Spinal cord (tissue), 10 donors: ENCODE data around the gene SANBR. TPM values are rescaled to one million over a fixed set of nuclear protein-coding genes. Genes with fewer than 3 reads are reported as not detected.

Experiments used
- DNase-seq, 6 donors: peaks; one replicate each; pipeline versions ENCODE4 v3.0.0 to v3.0.0-alpha.2; 2013 to 2015; ENCODE audit warnings: low spot score in 6 of 6, low read depth in 4 of 6
- H3K27ac ChIP-seq: one replicate; pipeline ENCODE4 v1.5.1; 2013; ENCODE audit warnings: low read depth, low read length, control low read depth
- H3K27me3 ChIP-seq: one replicate; pipeline ENCODE4 v1.6.1; 2013; ENCODE audit warnings: low read length; ENCODE audit not compliant: control insufficient read depth, insufficient read depth
- H3K36me3 ChIP-seq: one replicate; pipeline ENCODE4 v1.6.1; 2013; ENCODE audit warnings: low read length; ENCODE audit not compliant: control insufficient read depth, insufficient read depth
- H3K4me1 ChIP-seq: one replicate; pipeline ENCODE4 v1.6.1; 2013; ENCODE audit warnings: low read length; ENCODE audit not compliant: control insufficient read depth, insufficient read depth
- H3K4me3 ChIP-seq: one replicate; pipeline ENCODE4 v1.5.1; 2013; ENCODE audit warnings: low read depth, low read length, control low read depth
- H3K9me3 ChIP-seq: one replicate; pipeline ENCODE4 v1.6.1; 2013; ENCODE audit warnings: low read length; ENCODE audit not compliant: control insufficient read depth, insufficient read depth
- WGBS: methylation state at CpG from one replicate; pipeline ENCODE4 v1.1.5; 2013; ENCODE audit warnings: missing lambda C conversion rate; ENCODE audit not compliant: insufficient coverage; 5-methylcytosine and 5-hydroxymethylcytosine counted together
- polyA plus RNA-seq, 2 donors: library from polyadenylated mRNA; unstranded; fragments of 120-200 nt; gene quantifications; one replicate each; pipeline ENCODE4 v1.2.1, GENCODE V29; 2013; ENCODE audit not compliant: insufficient read length in 2 of 2
- total RNA-seq, 2 donors: library from RNA; depleted of rRNA in 1 of 2; stranded (reverse); fragments of 120-200 nt in 1 of 2; fragments of >200 nt in 1 of 2; gene quantifications; one replicate each; pipeline versions ENCODE4 v1.2.3 to v1.2.4, GENCODE V29; 2013 to 2014
- donor health status: healthy.

Gene SANBR
- total and polyA plus RNA-seq, 4 donors, result 28.9 to 55.7 (median 43.0) TPM

- Histone ChIP-seq H3K27ac (no peak overlapping the region), H3K27me3 (no peaks in the 10 kb centered on the region), H3K36me3 (peaks cover 3% of the 10 kb centered on the region), H3K9me3 (no peaks in the 10 kb centered on the region), H3K4me1 (no peaks in the 10 kb centered on the region), H3K4me3 (no peak overlapping the region)
- DNase-seq, result no peak
Measured at GRCh38 chr2:61059382-61059781, 6.3 kb upstream of the SANBR start.

GRCh38 chr2:61074100-61074499 lies 8.4 kb downstream of the SANBR start:
- Histone ChIP-seq H3K27me3 (no peaks in the 10 kb centered on the region), H3K4me1 (no peaks in the 10 kb centered on the region), H3K9me3 (no peaks in the 10 kb centered on the region), H3K27ac (no peak overlapping the region), H3K36me3 (peaks cover 26% of the 10 kb centered on the region), H3K4me3 (no peak overlapping the region)
- DNase-seq, result no peak
- no CpG with 5 or more reads among the region's 1 CpG for WGBS

GRCh38 chr2:61085883-61086282 lies 20.2 kb downstream of the SANBR start:
- no peak for DNase-seq

GRCh38 chr2:61089797-61090196 lies 24.1 kb downstream of the SANBR start:
- no peak overlapping the region for H3K27ac ChIP-seq
- H3K4me3 ChIP-seq, result no peak overlapping the region
- H3K9me3 ChIP-seq, result peaks cover 2% of the 10 kb centered on the region
- no peak for DNase-seq
- no peaks in the 10 kb centered on the region for H3K27me3 ChIP-seq
- H3K36me3 ChIP-seq, result peaks cover 46% of the 10 kb centered on the region
- H3K4me1 ChIP-seq, result no peaks in the 10 kb centered on the region

More at GRCh38 chr2:61085883-61086282, 20.2 kb downstream of the SANBR start:
- Histone ChIP-seq H3K4me3 (no peak overlapping the region), H3K27me3 (no peaks in the 10 kb centered on the region), H3K36me3 (peaks cover 50% of the 10 kb centered on the region), H3K27ac (no peak overlapping the region), H3K9me3 (peaks cover 2% of the 10 kb centered on the region), H3K4me1 (no peaks in the 10 kb centered on the region)
- no CpG with 5 or more reads among the region's 1 CpG for WGBS

GRCh38 chr2:61090386-61090921 lies 24.8 kb downstream of the SANBR start:
- DNase-seq, result no peak
- no peak overlapping the region for H3K27ac ChIP-seq
- peaks cover 2% of the 10 kb centered on the region for H3K9me3 ChIP-seq
- H3K4me3 ChIP-seq, result no peak overlapping the region
- peaks cover 45% of the 10 kb centered on the region for H3K36me3 ChIP-seq
- 93% methylated on average over 2 of the region's 5 CpGs for WGBS
- H3K27me3 ChIP-seq, result no peaks in the 10 kb centered on the region
- no peaks in the 10 kb centered on the region for H3K4me1 ChIP-seq

- 100% methylated on average over 1 of the region's 8 CpGs for WGBS
- DNase-seq, result no peak
- H3K27ac ChIP-seq, result no peak overlapping the region
- H3K4me1 ChIP-seq, result no peaks in the 10 kb centered on the region
- H3K36me3 ChIP-seq, result peaks cover 38% of the 10 kb centered on the region
- no peaks in the 10 kb centered on the region for H3K27me3 ChIP-seq
- no peaks in the 10 kb centered on the region for H3K9me3 ChIP-seq
- no peak overlapping the region for H3K4me3 ChIP-seq
Measured at GRCh38 chr2:61091485-61091884, 25.8 kb downstream of the SANBR start.

GRCh38 chr2:61096438-61096837 lies 30.8 kb downstream of the SANBR start:
- no peaks in the 10 kb centered on the region for H3K4me1 ChIP-seq
- no peak for DNase-seq
- H3K4me3 ChIP-seq, result no peak overlapping the region
- 100% methylated on average over 1 of the region's 3 CpGs for WGBS
- H3K27ac ChIP-seq, result no peak overlapping the region
- H3K9me3 ChIP-seq, result no peaks in the 10 kb centered on the region
- no peaks in the 10 kb centered on the region for H3K27me3 ChIP-seq
- peaks cover 19% of the 10 kb centered on the region for H3K36me3 ChIP-seq

- H3K4me3 ChIP-seq, result no peak overlapping the region
- H3K27me3 ChIP-seq, result no peaks in the 10 kb centered on the region
- no CpG with 5 or more reads among the region's 4 CpGs for WGBS
- no peaks in the 10 kb centered on the region for H3K9me3 ChIP-seq
- H3K36me3 ChIP-seq, result peaks cover 38% of the 10 kb centered on the region
- no peaks in the 10 kb centered on the region for H3K4me1 ChIP-seq
- no peak overlapping the region for H3K27ac ChIP-seq
- DNase-seq, result no peak
Measured at GRCh38 chr2:61100801-61101200, 35.1 kb downstream of the SANBR start.

GRCh38 chr2:61109291-61109690 lies 43.6 kb downstream of the SANBR start:
- Histone ChIP-seq H3K9me3 (peaks cover 5% of the 10 kb centered on the region), H3K36me3 (peaks cover 44% of the 10 kb centered on the region), H3K27me3 (no peaks in the 10 kb centered on the region), H3K4me1 (no peaks in the 10 kb centered on the region), H3K4me3 (no peak overlapping the region), H3K27ac (no peak overlapping the region)
- DNase-seq, result no peak
- WGBS, result no CpG with 5 or more reads among the region's 2 CpGs

GRCh38 chr2:61111708-61112107 lies 46.0 kb downstream of the SANBR start:
- no peaks in the 10 kb centered on the region for H3K27me3 ChIP-seq
- no peak overlapping the region for H3K4me3 ChIP-seq
- peaks cover 26% of the 10 kb centered on the region for H3K36me3 ChIP-seq
- DNase-seq, result no peak
- H3K27ac ChIP-seq, result no peak overlapping the region
- H3K9me3 ChIP-seq, result peaks cover 5% of the 10 kb centered on the region
- no peaks in the 10 kb centered on the region for H3K4me1 ChIP-seq
